Endothelial cell of umbilical vein (primary cell): ENCODE measurements around the gene TNFRSF1B. TPM values are rescaled to one million over a fixed set of nuclear protein-coding genes. Genes with fewer than 3 reads are reported as not detected.

Experiments used
- BruUV-seq: library from RNA; stranded (reverse); fragments of 400-500 nt; replicated peaks from 2 replicates; lab custom pipeline; 2021; lab: Mats Ljungman, UMichigan
- CTCF ChIA-PET: fragments of 300-600, 350-600 bp; sonication (Branson Sonifier 250); formaldehyde crosslinking; loops from one replicate; lab custom pipeline; 2021; ENCODE audit warnings: antibody characterized with exemption, inconsistent platforms; lab: Charles Lee
- POLR2A ChIA-PET: fragments of 300-600, 350-600 bp; sonication (Branson Sonifier 250); formaldehyde crosslinking; loops from one replicate; lab custom pipeline; 2021; ENCODE audit warnings: antibody characterized with exemption, inconsistent platforms; lab: Charles Lee
- DNase-seq: peaks from one replicate; pipeline ENCODE4 v3.0.0-alpha.2; 2011; ENCODE audit warnings: low read depth, low spot score
- FAIRE-seq: peaks from 2 replicates; lab custom pipeline; 2011; peaks lifted over from hg19 to GRCh38; lab: Jason Lieb, UNC
- H2AFZ ChIP-seq: 2 replicates; pipeline ENCODE4 v1.6.0; 2012; ENCODE audit warnings: low read depth, low read length, control low read depth, inconsistent platforms
- H3K27ac ChIP-seq: 2 replicates; pipeline ENCODE4 v1.5.1; 2011; ENCODE audit warnings: low read depth, mild to moderate bottlenecking, control low read depth, low read length, moderate library complexity; ENCODE audit not compliant: insufficient read depth
- H3K27me3 ChIP-seq, 2 experiments: 2 replicates each; pipeline versions ENCODE4 v1.6.0 to v1.6.1; 2011; ENCODE audit warnings: low read length in 2 of 2, mixed read lengths in 1 of 2; ENCODE audit not compliant: control insufficient read depth in 2 of 2, insufficient read depth in 2 of 2
- H3K36me3 ChIP-seq, 2 experiments: 2 replicates in 1 of 2; 3 replicates in 1 of 2; pipeline ENCODE4 v1.5.1; 2011; ENCODE audit warnings: low read length in 2 of 2, mild to moderate bottlenecking in 1 of 2, moderate library complexity in 1 of 2; ENCODE audit not compliant: control insufficient read depth in 2 of 2, insufficient read depth in 2 of 2; ENCODE audit errors: extremely low read depth in 1 of 2
- H3K4me1 ChIP-seq: 3 replicates; pipeline ENCODE4 v1.5.1; 2011; ENCODE audit warnings: mild to moderate bottlenecking, low read length; ENCODE audit not compliant: control insufficient read depth, insufficient read depth; ENCODE audit errors: extremely low read depth
- H3K4me2 ChIP-seq: 2 replicates; pipeline ENCODE4 v1.6.1; 2011; ENCODE audit warnings: low read length, control low read depth, mixed read lengths; ENCODE audit not compliant: insufficient read depth
- H3K4me3 ChIP-seq, 3 experiments: fragments of 200-600 bp in 1 of 3; sonication (generic), shearing (Covaris generic) in 1 of 3; replicated peaks in 1 of 3; 2 replicates each; pipeline ENCODE4 v1.5.1; 2011 to 2016; ENCODE audit warnings: control low read depth in 3 of 3, low read length in 3 of 3, mild to moderate bottlenecking in 2 of 3, inconsistent platforms in 1 of 3, low read depth in 1 of 3, moderate library complexity in 1 of 3; ENCODE audit not compliant: insufficient read depth in 1 of 3
- H3K79me2 ChIP-seq: 2 replicates; pipeline ENCODE4 v1.6.0; 2012; ENCODE audit warnings: low read length, inconsistent platforms; ENCODE audit not compliant: control insufficient read depth, insufficient read depth
- H3K9ac ChIP-seq: replicated peaks from 2 replicates; pipeline ENCODE3; 2011; ENCODE audit warnings: low read length, control low read depth; ENCODE audit not compliant: insufficient read depth; ENCODE audit errors: extremely low read depth
- H3K9me1 ChIP-seq: replicated peaks from 3 replicates; pipeline ENCODE4 v1.6.0; 2011; ENCODE audit warnings: mild to moderate bottlenecking, low read length; ENCODE audit not compliant: control insufficient read depth, insufficient read depth; ENCODE audit errors: extremely low read depth
- H3K9me3 ChIP-seq: replicated peaks from 2 replicates; pipeline ENCODE4 v1.5.1; 2012; ENCODE audit warnings: low read length, inconsistent platforms; ENCODE audit not compliant: control insufficient read depth, insufficient read depth
- H4K20me1 ChIP-seq: replicated peaks from 2 replicates; pipeline ENCODE3; 2011; ENCODE audit warnings: mild to moderate bottlenecking, low read length; ENCODE audit not compliant: control insufficient read depth, insufficient read depth; ENCODE audit errors: extremely low read depth
- CTCF ChIP-seq, 2 donors: IDR thresholded peaks; 1 replicate in 1 of 2; 2 replicates in 1 of 2; pipeline ENCODE4 v1.5.1; 2011; ENCODE audit warnings: low read length in 2 of 2, mild to moderate bottlenecking in 2 of 2, moderate library complexity in 2 of 2, control low read depth in 1 of 2, inconsistent platforms in 1 of 2, low read depth in 1 of 2; ENCODE audit not compliant: insufficient read depth in 1 of 2; ENCODE audit errors: extremely low read depth in 1 of 2
- EZH2 ChIP-seq: IDR thresholded peaks from 2 replicates; pipeline ENCODE4 v1.6.1; 2012; ENCODE audit warnings: borderline replicate concordance, low read depth, mild to moderate bottlenecking, moderate library complexity, low read length, inconsistent platforms; ENCODE audit not compliant: severe bottlenecking
- FOS ChIP-seq: IDR thresholded peaks from 2 replicates; pipeline ENCODE4 v1.6.1; 2011; ENCODE audit warnings: mild to moderate bottlenecking, low read length, moderate library complexity, borderline replicate concordance; ENCODE audit not compliant: insufficient read depth
- GATA2 ChIP-seq: IDR thresholded peaks from 2 replicates; pipeline ENCODE4 v1.7.0; 2011; ENCODE audit warnings: low read depth, mild to moderate bottlenecking, moderate library complexity, mixed read lengths, low read length; ENCODE audit not compliant: insufficient read length, insufficient read depth
- JUN ChIP-seq: IDR thresholded peaks from 2 replicates; pipeline ENCODE4 v1.6.1; 2011; ENCODE audit warnings: borderline replicate concordance, low read depth; ENCODE audit not compliant: insufficient read length, insufficient read depth
- MAX ChIP-seq: IDR thresholded peaks from 2 replicates; pipeline ENCODE4 v1.6.1; 2011; ENCODE audit not compliant: insufficient read depth, insufficient read length
- MYC ChIP-seq: IDR thresholded peaks from one replicate; pipeline ENCODE4 v1.6.1; 2011; ENCODE audit warnings: mild to moderate bottlenecking, low read depth, low read length
- POLR2A ChIP-seq: IDR thresholded peaks from 2 replicates; pipeline ENCODE4 v1.6.1; 2012; ENCODE audit warnings: low read depth, mild to moderate bottlenecking, control low read depth, low read length
- POLR2AphosphoS5 ChIP-seq: IDR thresholded peaks from 2 replicates; pipeline ENCODE4 v1.6.1; 2012; ENCODE audit warnings: low read depth, mild to moderate bottlenecking, control low read depth, low read length, moderate library complexity; ENCODE audit not compliant: insufficient read depth
- dilution Hi-C: fragments of 300-500 bp; cut with MboI; formaldehyde crosslinking; loops from one replicate; pipeline ENCODE4 v1.15.0; 2019; ENCODE audit warnings: low sequenced_read_pairs; ENCODE audit not compliant: extremely low pct_ligation_motif_present
- intact Hi-C: fragments of 100-400 bp; cut with micrococcal nuclease; formaldehyde crosslinking; loops from one replicate; pipeline ENCODE4 v1.10.0; 2022
- polyA plus RNA-seq, 4 experiments: library from polyadenylated mRNA; depleted of rRNA in 3 of 4; stranded (reverse) in 3 of 4; unstranded in 1 of 4; fragments of >200 nt; gene quantifications; 2 replicates each; pipeline versions ENCODE4 v1.2.1 to v1.2.3, GENCODE V29; 2011 to 2012; ENCODE audit warnings: missing spikeins in 1 of 4
- total RNA-seq: library from RNA; stranded (reverse); gene quantifications from 2 replicates; pipeline ENCODE4 v1.2.3, GENCODE V29; 2021

Gene TNFRSF1B
- total and polyA plus RNA-seq, 2 donors (not counting 3 experiments of a cell fraction or from before 2014, with no cell fraction given) = 53.6 to 65.9 TPM

GRCh38 chr1:12231276-12231595, 64.4 kb downstream of the TNFRSF1B start:
- POLR2A ChIA-PET = interaction anchor here (0.7 kb wide), 1 partner anchor 29 kb away, joined by 3 read pairs; no protein-coding TSS in a partner anchor
- Histone ChIP-seq H3K36me3 (peaks cover 0 to 2% of the 10 kb centered on the region in 2 experiments), H4K20me1 (no peaks in the 10 kb centered on the region), H3K79me2 (peaks cover 16% of the 10 kb centered on the region), H3K9me1 (no peaks in the 10 kb centered on the region), H3K4me1 (peaks cover 6% of the 10 kb centered on the region), H3K27me3 (no peaks in the 10 kb centered on the region), H3K9me3 (no peaks in the 10 kb centered on the region), H3K9ac (peak overlapping the region; percentile 48), H3K4me3 (peak overlapping the region; percentile 59 to 75 (median 73)), H2AFZ (peak overlapping the region; percentile 46), H3K27ac (no peak overlapping the region), H3K4me2 (peak overlapping the region; percentile 60)
- BruUV-seq = no TSS peak
- CTCF ChIA-PET = interaction anchor here (2.7 kb wide), 1 partner anchor 106 kb away, joined by 13 read pairs; no protein-coding TSS in a partner anchor
- dilution Hi-C loops (no loop called here), intact Hi-C loops (loop anchor here (2.0 kb wide), 1 partner anchor 388 kb away; the partner anchor contains the start of gene DHRS3)
- TF ChIP-seq FOS (no peak), EZH2 (no peak), CTCF (IDR thresholded peaks at IDR 0.05; ENCODE audit: extremely low read depth in 1 of 2, insufficient read depth in 1 of 2, low read depth in 1 of 2, low read length in 2 of 2) (no peak), POLR2AphosphoS5 (no peak), POLR2A (no peak), GATA2 (no peak), JUN (no peak), MAX (no peak), MYC (no peak)
- DNase-seq (no peak), FAIRE-seq (peak; percentile 42)
